SK-N-SH (cell line): ENCODE measurements around the gene PPARD.

Experiments used
- CTCF ChIP-seq: fragments of 200-600 bp; sonication (generic); IDR thresholded peaks from 2 replicates; pipeline ENCODE4 v1.6.1; 2017; ENCODE audit warnings: antibody characterized with exemption, mild to moderate bottlenecking, moderate library complexity
- USF1 ChIP-seq: IDR thresholded peaks from 2 replicates; pipeline ENCODE4 v1.4.0; 2012; ENCODE audit warnings: low read depth, borderline replicate concordance

- TF ChIP-seq USF1: no peak
- no peak for TF ChIP-seq CTCF
Observed at GRCh38 chr6:35376281-35376680, 33.9 kb downstream of the PPARD start.
